GM18868 (cell line): ENCODE results near the gene MAP4K1.
"Not testable (repeated sequence)": the region's sequence is repeated elsewhere in the genome, so short reads cannot be mapped to it uniquely, and the experiment has no call there.

ENCODE experiments used
- ATAC-seq: cut with Tn5 transposase; IDR thresholded peaks from one replicate; pipeline ENCODE4 v1.9.1; 2021; ENCODE audit warnings: mild to moderate bottlenecking, moderate library complexity; ENCODE audit not compliant: unreplicated experiment

MAP4K1 gene

GRCh38 chr19:38579304-38579703, 38.4 kb downstream of the MAP4K1 start:
- not testable (repeated sequence) for ATAC-seq

DNA sequence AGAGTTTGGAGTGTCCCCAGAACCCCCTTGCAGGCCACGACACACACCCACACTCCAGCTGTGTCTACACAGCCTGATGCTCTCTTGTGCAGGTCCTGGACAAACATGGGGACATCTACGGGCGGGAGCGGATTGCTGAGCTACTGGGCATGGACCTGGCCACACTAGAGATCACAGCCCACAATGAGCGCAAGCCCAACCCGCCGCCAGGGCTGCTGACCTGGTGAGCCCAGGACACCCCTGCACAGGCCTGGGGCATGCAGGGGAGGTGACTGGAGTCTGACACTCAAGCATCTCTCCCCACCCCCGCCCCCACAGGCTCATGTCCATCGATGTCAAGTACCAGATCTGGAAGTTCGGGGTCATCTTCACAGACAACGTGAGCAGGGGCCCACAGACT, 39.9 kb downstream of the MAP4K1 start:
- ATAC-seq = no peak

DNA sequence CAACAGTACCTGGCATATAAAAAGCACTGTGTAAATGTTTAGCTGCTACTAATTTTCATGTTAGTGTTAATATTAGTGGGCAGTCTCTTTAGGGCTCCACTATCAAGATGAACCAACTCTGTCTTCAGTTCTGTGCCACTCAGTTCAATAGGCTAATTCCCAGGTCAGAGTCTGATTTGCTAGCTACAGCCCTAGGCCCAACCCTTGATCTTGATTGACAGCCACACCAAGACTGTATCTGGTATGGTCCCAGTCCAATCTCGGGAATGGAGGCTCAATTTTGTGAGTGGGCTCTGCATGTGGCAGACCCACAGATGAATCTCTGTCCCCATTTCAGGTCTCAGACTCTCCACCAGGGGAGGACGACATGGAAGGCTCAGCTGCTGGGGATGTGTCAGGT, 46.1 kb downstream of the MAP4K1 start:
- ATAC-seq = no peak

- no peak for ATAC-seq
These were observed 48.3 kb downstream of the MAP4K1 start for GRCh38 chr19:38569368-38569983.

DNA sequence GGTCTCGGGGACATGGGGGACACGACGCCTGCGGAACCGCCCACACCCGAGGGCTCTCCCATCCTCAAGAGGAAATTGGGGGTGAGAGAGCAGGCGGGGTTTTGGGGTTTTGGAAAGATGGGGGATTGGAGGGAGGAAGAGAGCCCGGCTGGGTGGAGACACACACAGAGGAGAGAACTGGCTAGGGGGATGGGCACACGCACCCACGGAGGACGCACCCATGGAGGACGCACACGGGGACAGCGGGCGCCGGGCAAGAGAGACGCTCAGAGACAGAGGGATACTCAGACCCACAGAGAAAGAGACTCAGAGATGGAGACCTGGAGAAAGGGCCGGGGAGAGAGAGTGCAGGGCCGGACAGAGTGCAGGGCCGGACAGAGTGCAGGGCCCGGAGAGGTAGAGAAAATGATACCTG, 52.1 kb downstream of the MAP4K1 start:
- no peak for ATAC-seq

- ATAC-seq = no peak
These were observed 52.6 kb downstream of the MAP4K1 start for GRCh38 chr19:38564981-38565690.

GRCh38 chr19:38563475-38563874, 54.3 kb downstream of the MAP4K1 start:
- no peak for ATAC-seq

- ATAC-seq = no peak
These were observed 55.7 kb downstream of the MAP4K1 start for GRCh38 chr19:38562096-38562495.

GRCh38 chr19:38561658-38562057, 56.1 kb downstream of the MAP4K1 start:
- no peak for ATAC-seq

DNA sequence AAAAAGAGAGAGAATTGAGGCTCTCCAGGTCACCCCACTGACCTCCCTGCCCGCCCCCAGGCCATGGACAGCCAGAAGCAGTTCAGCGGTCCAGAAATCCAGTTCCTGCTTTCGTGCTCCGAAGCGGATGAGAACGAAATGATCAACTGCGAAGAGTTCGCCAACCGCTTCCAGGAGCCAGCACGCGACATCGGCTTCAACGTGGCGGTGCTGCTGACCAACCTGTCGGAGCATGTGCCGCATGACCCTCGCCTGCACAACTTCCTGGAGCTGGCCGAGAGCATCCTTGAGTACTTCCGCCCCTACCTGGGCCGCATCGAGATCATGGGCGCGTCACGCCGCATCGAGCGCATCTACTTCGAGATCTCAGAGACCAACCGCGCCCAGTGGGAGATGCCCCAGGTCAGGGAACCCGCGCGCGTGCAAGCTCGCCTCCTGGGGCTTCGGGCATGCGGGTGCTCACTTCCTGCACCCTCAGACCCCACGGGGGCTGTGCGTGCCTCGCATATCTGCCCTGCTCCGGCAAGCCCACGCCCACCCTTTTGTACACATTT, 56.6 kb downstream of the MAP4K1 start:
- no peak for ATAC-seq

DNA sequence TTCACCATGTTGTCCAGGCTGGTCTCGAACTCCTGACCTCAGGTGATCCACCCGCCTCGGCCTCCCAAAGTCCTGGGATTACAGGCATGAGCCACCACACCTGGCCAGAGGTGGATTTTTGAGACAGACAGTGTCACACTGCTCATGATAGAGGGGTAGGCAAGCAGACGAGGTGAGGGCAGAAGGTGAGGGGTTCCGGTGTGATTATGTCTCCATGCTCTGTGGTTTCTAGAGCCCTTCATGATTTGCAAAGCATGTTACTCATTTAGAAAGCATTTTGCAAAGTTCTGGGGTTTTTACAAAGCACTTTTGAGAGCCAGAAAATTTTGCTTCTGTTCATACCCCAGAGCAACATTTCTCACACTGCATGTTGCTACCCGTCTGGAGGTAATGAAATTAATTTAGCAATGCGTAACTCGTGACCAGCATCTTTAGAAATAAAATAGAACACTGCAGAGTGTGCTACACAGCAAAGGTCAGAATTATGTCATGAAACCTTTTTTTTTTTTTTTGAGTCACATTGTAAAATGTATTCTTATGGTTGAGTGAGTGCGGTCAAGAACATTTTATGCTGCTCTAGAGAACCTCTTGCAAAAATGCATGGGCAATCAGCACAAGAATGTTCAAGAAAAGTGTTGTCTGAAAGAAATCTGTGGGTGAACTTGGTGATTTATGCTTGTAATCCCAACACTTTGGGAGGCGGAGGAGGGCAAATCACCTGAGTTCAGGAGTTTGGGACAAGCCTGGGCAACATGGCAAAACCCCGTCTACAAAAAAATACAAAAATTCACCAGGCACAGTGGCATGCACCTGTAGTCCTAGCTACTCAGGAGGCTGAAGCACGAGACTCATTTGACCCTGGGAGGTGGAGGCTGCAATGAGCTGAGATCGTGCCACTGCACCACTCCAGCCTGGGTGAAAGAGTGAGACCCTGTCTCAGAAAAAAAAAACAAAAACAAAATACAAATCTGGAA, 58.0 kb downstream of the MAP4K1 start:
- ATAC-seq = peak; percentile 69

DNA sequence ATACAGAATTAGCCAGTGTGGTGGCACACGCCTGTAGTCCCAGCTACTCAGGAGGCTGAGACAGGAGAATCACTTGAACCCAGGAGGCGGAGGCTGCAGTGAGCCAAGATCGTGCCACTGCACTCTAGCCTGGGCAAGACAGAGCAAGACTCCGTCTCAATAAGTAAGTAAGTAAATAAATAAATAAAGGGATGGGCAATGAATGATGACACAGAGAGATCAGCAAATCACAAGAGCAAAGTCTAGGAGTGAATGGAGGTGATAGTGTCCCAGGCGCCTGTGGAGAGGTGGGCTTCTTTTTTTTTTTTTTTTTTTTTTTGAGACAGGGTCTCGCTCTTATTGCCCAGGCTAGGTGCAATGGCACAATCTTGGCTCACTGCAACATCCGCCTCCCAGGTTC, 58.8 kb downstream of the MAP4K1 start:
- not testable (repeated sequence) for ATAC-seq

DNA sequence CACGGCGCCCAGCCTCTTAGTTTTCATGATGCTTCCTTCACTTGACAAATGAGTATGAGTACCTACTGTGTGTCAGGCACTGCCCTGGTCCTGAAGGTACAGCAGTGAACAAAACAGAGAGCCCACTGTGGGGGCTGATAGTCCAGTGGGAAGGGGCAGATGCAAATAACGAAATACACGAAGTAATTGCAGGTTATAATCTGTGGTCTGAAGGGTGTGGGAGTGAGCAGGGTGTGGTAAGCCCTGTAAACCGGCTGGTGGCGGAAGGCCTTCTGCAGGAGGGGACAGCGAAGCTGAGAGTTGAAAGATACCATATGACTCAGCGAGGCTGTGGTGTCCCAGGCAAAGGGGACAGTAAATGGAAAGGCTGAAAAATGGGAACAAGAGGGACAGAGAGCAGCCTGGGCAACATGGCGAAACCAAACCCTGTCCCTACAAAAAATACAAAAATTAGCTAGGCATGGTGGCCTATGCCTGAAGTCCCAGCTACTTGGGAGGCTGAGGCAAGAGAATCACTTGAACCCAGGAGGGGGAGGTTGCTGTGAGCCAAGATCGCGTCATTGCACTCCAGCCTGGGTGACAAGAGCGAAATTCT, 60.5 kb downstream of the MAP4K1 start:
- ATAC-seq = peak; percentile 50

- ATAC-seq = no peak
These were observed 61.1 kb downstream of the MAP4K1 start for GRCh38 chr19:38556521-38557174.

DNA sequence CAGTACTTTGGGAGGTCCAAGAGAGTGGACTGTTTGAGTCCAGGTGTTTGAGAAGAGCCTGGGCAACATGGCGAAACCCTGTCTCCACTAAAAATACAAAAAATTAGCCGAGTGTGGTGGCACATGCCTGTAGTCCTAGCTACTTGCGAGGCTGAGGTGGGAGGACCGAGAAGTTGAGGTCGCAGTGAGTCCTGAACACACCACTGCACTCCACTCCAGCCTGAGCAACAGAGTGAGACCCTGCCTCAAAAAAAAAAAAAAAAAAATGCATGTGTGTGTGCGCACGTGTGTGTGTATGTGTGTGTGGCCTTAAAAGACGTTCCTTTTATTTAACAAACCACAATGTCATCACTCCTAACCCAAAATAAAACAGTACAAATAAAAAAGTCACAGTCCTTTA, 62.6 kb downstream of the MAP4K1 start:
- no peak for ATAC-seq

DNA sequence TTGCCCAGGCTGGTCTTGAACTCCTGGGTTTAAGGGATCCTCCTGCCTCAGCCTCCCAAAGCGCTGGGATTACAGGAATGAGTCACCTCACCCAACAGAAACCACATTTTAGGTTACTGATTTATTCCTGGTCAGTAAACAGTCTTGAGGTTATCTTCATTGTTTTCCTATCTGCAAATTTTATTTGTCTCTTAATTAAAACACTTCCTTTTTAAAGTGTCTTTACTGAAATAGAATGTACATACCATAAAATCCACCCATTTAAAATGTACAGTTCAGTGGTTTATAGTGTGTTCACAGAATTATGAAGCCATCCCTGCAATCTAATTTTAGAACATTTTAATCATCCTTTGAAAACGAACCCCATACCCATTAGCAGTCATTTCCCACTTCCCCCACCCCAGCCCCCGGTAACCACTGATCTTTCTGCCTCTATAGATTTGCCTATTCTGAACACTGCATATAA, 63.0 kb downstream of the MAP4K1 start:
- no peak for ATAC-seq

GRCh38 chr19:38553239-38553638, 64.5 kb downstream of the MAP4K1 start:
- ATAC-seq = not testable (repeated sequence)

DNA sequence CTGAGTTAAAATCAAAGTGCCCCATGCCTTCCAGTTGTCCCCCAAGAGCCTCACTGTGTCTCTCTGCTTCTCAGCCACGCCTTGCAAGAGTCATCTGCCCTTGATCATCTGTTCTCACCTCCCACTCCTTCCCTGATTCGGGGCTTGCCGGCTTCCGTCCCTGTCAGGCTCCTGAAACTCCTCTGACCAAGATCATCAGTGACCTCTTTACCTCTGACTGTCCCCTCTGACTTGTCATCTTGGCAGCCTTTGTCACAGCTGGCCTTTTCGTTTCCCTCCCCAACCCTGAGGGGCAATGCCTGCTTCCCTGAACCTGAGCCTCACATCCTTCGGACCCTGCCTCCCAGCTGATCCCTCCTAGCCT, 66.3 kb downstream of the MAP4K1 start:
- no peak for ATAC-seq

GRCh38 chr19:38550376-38550775, 67.4 kb downstream of the MAP4K1 start:
- ATAC-seq = no peak

GRCh38 chr19:38549942-38550341, 67.8 kb downstream of the MAP4K1 start:
- ATAC-seq = no peak
